Measurements from ENCODE around the gene MSRB1.

GRCh38 chr16:1917665-1918350 lies 25.2 kb downstream of the MSRB1 start:
- no peak for TF ChIP-seq POLR2A (IDR thresholded peaks at IDR 0.05)
- TF ChIP-seq CTCF (IDR thresholded peaks at IDR 0.05) = no peak

All from sigmoid colon (tissue), 3 donors.